Measurements from ENCODE around the gene CA12.

- no peak for TF ChIP-seq CTCF (IDR thresholded peaks at IDR 0.05; ENCODE audit: low read depth, low read length, missing input control)
- TF ChIP-seq EGR1 (IDR thresholded peaks at IDR 0.05; ENCODE audit: low read depth in 2 of 2) = no peak
- TF ChIP-seq, protein P1, sequence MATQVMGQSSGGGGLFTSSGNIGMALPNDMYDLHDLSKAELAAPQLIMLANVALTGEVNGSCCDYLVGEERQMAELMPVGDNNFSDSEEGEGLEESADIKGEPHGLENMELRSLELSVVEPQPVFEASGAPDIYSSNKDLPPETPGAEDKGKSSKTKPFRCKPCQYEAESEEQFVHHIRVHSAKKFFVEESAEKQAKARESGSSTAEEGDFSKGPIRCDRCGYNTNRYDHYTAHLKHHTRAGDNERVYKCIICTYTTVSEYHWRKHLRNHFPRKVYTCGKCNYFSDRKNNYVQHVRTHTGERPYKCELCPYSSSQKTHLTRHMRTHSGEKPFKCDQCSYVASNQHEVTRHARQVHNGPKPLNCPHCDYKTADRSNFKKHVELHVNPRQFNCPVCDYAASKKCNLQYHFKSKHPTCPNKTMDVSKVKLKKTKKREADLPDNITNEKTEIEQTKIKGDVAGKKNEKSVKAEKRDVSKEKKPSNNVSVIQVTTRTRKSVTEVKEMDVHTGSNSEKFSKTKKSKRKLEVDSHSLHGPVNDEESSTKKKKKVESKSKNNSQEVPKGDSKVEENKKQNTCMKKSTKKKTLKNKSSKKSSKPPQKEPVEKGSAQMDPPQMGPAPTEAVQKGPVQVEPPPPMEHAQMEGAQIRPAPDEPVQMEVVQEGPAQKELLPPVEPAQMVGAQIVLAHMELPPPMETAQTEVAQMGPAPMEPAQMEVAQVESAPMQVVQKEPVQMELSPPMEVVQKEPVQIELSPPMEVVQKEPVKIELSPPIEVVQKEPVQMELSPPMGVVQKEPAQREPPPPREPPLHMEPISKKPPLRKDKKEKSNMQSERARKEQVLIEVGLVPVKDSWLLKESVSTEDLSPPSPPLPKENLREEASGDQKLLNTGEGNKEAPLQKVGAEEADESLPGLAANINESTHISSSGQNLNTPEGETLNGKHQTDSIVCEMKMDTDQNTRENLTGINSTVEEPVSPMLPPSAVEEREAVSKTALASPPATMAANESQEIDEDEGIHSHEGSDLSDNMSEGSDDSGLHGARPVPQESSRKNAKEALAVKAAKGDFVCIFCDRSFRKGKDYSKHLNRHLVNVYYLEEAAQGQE (IDR thresholded peaks at IDR 0.05) = no peak
- TF ChIP-seq TAF1 (conservative IDR thresholded peaks at IDR 0.05) = no peak
- no peak for TF ChIP-seq GABPA (IDR thresholded peaks at IDR 0.05 in 1 of 2, conservative IDR thresholded peaks at IDR 0.05 in 1 of 2)
- TF ChIP-seq RAD21 (IDR thresholded peaks at IDR 0.05) = no peak
- no peak for TF ChIP-seq ATF3 (IDR thresholded peaks at IDR 0.05)
- no peak for TF ChIP-seq JUND (IDR thresholded peaks at IDR 0.05)
Observed at GRCh38 chr15:63412551-63412950, 30.9 kb upstream of the CA12 start.
